Neuron (in vitro differentiated cells): Measurements from ENCODE around the gene FAM47E.

Experiments used
- H2AFZ ChIP-seq: one replicate; pipeline ENCODE4 v1.6.1; 2013; ENCODE audit warnings: low read depth, mild to moderate bottlenecking, inconsistent platforms, low read length, moderate library complexity
- H3K27me3 ChIP-seq: one replicate; pipeline ENCODE4 v1.6.1; 2013; ENCODE audit warnings: low read length; ENCODE audit not compliant: insufficient read depth
- H3K36me3 ChIP-seq: one replicate; pipeline ENCODE4 v1.6.1; 2013; ENCODE audit warnings: low read length; ENCODE audit not compliant: insufficient read depth
- H3K4me1 ChIP-seq: one replicate; pipeline ENCODE4 v1.6.1; 2013; ENCODE audit warnings: low read length; ENCODE audit not compliant: insufficient read depth
- H3K4me3 ChIP-seq: 2 replicates; pipeline ENCODE4 v1.5.1; 2013; ENCODE audit warnings: mild to moderate bottlenecking, low read length, moderate library complexity
- H3K9me3 ChIP-seq: one replicate; pipeline ENCODE4 v1.6.1; 2013; ENCODE audit warnings: low read length

The FAM47E gene

DNA sequence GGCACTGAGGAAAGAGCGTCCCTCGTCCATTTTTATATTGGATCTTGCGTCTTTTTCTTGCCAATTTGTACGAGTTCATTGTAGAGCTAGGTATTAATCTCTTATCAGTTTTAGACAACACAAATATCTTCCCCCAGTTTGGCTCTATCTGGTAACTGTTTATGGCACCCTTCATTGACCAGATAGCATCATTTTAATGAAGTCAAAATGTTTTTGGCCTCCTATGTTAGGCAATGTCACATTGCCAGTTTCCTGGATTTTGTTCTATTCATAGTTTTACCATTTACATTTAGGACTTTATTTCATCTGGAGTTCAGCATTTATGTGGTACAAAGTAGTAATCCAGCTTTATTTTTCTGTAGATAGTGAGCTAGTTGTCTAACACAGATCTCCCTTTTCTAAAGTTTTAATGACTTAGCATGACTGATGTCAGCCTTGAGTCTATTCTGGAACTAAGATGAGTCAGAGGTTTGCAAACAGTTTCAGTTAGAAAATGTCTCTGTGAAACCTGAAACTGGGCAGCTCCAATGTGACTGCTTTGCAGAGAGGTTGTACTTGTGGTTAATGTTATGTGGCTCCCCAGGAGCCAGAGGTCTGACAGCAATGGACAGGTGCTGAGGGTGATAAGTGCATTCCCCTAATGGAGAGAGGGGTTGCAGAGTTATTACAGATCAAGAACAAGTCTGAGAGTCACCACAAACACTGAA, 49.7 kb downstream of the FAM47E start:
- Histone ChIP-seq H3K4me1 (no peaks in the 10 kb centered on the region), H3K9me3 (peaks cover 3% of the 10 kb centered on the region), H3K36me3 (no peaks in the 10 kb centered on the region), H2AFZ (no peak overlapping the region), H3K4me3 (no peak overlapping the region), H3K27me3 (peaks cover 14% of the 10 kb centered on the region)

DNA sequence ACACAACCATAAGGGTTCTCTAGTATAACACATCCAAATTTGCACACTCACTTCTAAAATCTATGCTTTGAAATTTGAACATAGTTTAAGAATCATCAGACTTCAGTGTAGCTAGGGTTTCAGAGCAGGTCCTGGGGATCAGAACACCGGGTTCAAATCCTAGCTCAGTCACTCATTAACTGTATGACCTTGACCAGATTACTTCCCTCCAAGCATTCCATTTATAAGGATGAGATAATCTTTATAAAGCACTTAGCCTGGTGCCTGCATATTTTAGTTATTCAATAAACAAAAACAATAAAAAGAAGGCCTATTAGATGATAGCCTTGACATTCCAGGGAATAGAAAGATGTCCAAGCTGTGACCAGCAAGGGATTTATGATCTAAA, 50.2 kb downstream of the FAM47E start:
- H3K27me3 ChIP-seq = peaks cover 16% of the 10 kb centered on the region
- H3K4me3 ChIP-seq = no peak overlapping the region
- H2AFZ ChIP-seq = no peak overlapping the region
- H3K9me3 ChIP-seq = peaks cover 3% of the 10 kb centered on the region
- H3K36me3 ChIP-seq = no peaks in the 10 kb centered on the region
- peaks cover 2% of the 10 kb centered on the region for H3K4me1 ChIP-seq

DNA sequence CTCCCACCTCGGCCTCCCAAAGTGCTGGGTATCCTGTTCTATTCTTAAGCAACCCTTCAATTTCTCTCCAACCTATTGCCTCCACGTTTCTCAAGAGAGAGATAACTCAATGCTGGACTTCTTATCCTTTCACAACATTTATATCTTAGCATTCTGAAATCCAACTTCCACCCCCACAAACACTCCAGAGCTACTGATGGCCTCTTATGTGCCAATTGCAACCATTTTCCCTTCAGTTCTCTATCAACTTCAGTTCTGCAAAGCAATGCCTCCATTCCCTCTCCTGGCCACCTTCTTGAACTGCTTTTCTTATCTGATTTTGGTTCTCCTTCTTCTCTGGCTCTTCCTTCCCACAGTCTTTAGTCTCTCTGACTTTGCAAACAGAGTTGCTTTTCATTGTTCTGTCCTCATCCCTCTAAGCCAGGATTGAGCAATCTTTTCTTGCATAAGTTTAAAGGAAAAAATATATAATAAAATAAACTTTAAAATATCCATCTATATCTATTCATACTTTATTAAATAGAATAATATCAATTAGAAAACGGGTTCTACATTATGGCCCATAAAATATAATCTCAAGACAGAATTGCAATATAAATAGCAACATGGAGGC, 51.4 kb downstream of the FAM47E start:
- Histone ChIP-seq H3K4me3 (no peak overlapping the region), H3K27me3 (peaks cover 25% of the 10 kb centered on the region), H3K9me3 (peaks cover 2% of the 10 kb centered on the region), H2AFZ (no peak overlapping the region), H3K36me3 (no peaks in the 10 kb centered on the region), H3K4me1 (peaks cover 6% of the 10 kb centered on the region)

DNA sequence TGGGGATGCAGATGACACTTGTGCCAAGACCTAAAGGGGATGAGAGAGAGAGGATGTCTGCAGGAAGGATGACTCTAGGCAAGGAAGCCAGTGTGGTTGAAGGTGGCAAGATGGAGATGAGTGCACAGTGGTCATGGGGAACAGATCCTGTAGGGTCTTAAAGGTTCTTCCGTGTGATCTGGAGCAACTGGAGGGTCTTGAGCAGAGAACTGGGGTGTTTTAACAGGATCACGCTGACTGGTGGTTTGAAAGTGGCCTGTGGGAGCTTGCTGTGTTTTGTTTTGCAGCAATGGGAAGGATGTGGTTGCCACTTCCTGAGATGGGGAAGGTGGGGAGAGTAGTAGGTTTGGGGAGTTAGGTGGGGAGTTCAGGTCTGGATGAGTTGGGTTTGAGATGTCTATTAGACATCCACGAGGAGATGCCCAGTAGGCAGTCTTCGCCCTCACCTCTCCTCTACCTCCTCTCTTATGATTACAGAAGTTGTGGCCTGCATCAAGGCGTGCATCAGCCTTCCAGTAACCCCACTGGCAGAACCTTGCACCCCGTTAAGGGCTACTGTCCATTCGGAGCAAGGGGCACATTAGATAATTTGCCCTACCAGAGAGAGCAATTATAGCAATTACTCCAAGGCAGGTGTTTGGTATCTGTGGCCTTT, 53.6 kb downstream of the FAM47E start:
- Histone ChIP-seq H3K4me1 (peaks cover 6% of the 10 kb centered on the region), H2AFZ (no peak overlapping the region), H3K4me3 (no peak overlapping the region), H3K36me3 (no peaks in the 10 kb centered on the region), H3K27me3 (peaks cover 29% of the 10 kb centered on the region), H3K9me3 (no peaks in the 10 kb centered on the region)

DNA sequence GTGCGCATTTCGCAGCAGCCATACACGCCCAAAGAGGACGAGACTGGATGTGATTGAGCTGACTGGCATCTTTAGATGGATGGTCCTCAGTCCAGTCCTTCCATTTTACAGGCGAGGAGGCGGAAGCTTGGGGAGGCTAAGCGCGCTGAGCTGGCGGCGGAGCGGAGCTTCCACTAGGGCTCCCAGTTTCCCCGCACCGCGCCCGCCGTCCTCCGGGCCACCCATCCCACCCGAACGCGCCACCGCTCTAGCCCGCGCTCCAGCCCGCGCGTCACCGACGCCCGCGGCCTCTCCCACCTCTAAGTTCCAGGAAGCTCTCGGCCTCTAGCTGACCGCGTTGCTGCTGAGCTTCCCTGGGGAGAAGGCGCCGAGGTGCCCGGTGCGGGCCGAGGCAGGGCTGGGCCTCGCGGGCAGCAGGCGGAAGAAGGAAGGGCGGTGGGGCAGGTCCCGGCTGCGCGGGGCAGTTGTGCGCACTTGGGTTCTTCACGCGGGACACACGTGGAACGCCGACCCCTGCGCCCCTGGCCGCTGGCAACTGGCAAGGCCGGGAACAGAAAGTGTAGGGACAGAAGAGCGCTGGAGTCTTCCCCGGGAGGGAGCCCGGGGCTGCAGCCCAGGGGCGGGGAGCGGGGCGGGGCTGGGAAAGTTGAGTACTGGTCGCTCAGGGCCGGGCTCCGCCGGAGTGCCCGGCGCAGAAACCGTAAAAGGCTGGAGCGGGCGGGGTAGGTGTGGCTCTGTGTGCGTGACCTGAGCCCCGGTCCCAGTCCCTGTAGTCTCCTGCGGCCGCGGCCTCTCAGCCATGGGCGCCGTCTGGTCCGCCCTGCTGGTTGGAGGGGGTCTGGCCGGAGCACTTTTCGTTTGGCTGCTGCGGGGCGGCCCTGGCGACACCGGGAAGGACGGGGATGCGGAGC, 54.7 kb downstream of the FAM47E start, which contains the start of gene STBD1:
STBD1 (plus strand) TSS at position 763 of the 911 bp plus-strand sequence; CDS start at position 800, 37 bp downstream.
- H3K27me3 ChIP-seq = peaks cover 29% of the 10 kb centered on the region
- peak within 1 kb of the TSS; percentile 96 for H2AFZ ChIP-seq
- peaks cover 6% of the 10 kb centered on the region for H3K4me1 ChIP-seq
- no peaks in the 10 kb centered on the region for H3K9me3 ChIP-seq
- H3K36me3 ChIP-seq = no peaks in the 10 kb centered on the region
- peak within 1 kb of the TSS; percentile 59 for H3K4me3 ChIP-seq

DNA sequence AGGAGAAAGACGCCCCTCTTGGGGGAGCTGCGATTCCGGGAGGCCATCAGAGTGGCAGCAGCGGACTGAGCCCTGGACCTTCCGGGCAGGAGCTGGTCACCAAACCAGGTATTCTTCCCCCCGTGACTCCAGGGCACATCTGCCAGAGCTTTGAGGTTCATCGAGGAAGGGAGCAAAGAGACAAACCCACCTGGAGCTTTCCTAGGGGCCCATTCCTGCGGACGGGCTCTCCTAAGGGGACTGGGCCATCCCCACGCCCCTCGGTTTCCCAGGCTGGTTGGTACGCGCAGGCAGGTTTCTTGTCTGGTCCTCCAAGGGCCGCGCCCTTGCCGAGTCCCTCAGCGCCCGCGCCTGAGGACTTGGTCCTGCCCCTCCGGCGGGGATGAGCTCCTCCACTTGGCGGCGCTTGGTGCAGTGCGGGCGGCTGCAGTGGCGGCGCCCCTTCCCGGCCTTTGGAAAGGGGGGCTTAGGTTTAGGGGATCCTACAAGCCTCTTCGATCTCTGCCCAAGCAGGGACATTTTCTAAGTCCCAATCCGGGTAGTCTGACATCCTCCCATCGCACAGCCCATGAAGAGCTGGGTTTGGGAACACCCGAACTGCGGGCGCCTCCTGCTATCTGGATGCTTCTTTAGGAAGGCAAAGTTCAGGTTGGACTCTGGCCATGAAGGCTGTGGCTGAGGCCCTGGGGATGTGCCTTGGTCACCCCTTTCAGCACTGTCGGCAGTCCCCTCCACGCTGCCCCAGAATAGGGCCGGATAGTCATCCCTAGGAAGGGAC, 55.5 kb downstream of the FAM47E start:
- no peaks in the 10 kb centered on the region for H3K9me3 ChIP-seq

DNA sequence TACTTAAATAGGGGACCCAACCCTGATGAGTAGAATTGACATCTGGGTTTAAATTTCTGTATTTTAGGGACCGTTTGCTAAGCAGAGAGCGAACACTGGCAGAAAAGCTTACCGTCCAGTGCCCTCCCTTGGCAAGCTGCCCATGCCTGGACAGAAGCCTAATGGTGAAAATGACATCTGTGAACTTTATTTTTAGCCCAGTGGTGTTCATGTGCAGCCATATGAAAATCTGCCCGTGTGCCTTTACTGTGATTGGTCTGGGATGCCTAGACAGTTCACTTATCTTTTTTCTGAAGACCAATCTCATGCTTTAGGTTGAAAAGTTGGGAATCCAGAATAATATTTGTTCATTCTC, 56.1 kb downstream of the FAM47E start:
- Histone ChIP-seq H2AFZ (no peak overlapping the region), H3K36me3 (no peaks in the 10 kb centered on the region), H3K4me3 (no peak overlapping the region), H3K4me1 (peaks cover 6% of the 10 kb centered on the region), H3K27me3 (peaks cover 29% of the 10 kb centered on the region), H3K9me3 (no peaks in the 10 kb centered on the region)

More for the DNA sequence above, 55.5 kb downstream of the FAM47E start:
- Histone ChIP-seq H3K36me3 (no peaks in the 10 kb centered on the region), H3K4me1 (peaks cover 6% of the 10 kb centered on the region), H2AFZ (peak overlapping the region; percentile 96), H3K27me3 (peaks cover 29% of the 10 kb centered on the region), H3K4me3 (peak overlapping the region; percentile 59)

DNA sequence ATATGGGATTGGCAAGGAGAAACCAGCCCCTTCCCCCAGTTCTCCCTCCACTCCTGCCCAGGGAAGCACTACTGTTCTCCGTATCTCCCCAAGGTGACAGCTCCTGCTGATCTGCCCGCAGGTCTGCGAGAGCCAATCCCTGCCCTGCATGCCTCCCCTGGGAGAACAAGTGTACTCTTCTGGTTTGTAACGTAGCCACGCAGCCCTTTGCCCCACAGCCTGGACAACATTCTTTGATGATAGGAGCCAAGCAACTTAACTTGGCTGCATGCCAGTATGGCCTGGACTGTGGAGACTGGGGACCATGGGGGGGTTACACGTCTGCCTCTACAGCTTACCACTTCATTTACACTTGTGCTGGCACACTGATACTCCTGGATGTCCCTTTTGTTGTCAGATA, 57.0 kb downstream of the FAM47E start:
- H3K36me3 ChIP-seq = no peaks in the 10 kb centered on the region
- H2AFZ ChIP-seq = no peak overlapping the region
- H3K9me3 ChIP-seq = no peaks in the 10 kb centered on the region
- H3K4me3 ChIP-seq = no peak overlapping the region
- H3K4me1 ChIP-seq = peaks cover 6% of the 10 kb centered on the region
- H3K27me3 ChIP-seq = peaks cover 26% of the 10 kb centered on the region

DNA sequence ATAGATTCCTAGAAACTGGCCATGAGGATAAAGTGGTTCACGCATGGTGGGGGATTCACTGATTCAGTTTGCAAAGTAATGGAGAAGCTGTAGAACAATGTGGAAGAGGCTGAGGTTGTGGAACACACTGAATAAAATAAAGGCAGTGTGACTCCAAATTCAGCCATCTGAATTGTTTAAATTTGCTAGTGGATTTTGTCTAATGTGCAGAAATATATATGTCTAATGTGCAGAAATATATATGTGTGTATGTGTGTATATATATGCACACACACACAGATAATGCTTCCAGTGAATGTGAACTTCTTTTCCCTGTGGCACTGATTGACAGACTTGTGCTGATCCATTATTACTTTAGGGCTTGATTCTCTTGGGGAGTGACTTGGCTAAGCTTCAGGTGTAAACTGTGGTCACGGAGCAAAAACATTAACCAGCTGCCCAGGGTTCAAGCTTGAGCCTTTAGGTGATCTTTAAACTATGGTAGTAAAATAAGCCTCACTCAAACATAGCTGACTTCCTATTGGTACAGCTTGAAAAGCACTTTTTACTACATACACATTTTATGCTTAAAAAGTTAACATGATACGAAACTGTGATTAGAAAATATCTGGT, 58.5 kb downstream of the FAM47E start:
- H3K9me3 ChIP-seq = peaks cover 2% of the 10 kb centered on the region
- peaks cover 6% of the 10 kb centered on the region for H3K4me1 ChIP-seq
- no peaks in the 10 kb centered on the region for H3K36me3 ChIP-seq
- no peak overlapping the region for H2AFZ ChIP-seq
- peaks cover 22% of the 10 kb centered on the region for H3K27me3 ChIP-seq
- no peak overlapping the region for H3K4me3 ChIP-seq

DNA sequence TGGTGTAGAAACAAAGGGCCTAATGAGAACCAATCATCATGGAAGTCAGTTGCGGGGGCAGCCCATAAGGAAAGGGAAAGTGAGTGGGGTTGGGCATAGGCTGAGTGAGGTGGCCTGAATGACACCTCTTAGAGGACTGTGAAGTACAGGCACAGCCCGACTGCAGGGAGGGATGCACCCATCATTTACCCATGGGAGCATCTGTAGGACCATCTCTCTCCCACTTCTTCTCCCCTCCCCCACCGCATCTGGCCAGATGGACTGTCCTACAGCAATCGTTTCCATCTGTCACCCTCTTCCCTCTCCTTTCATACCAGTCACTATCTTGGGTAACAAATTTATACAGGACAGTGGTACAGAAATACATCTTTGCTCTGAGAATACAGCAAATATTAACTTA, 59.2 kb downstream of the FAM47E start:
- Histone ChIP-seq H2AFZ (no peak overlapping the region), H3K36me3 (no peaks in the 10 kb centered on the region), H3K4me1 (peaks cover 6% of the 10 kb centered on the region), H3K9me3 (peaks cover 5% of the 10 kb centered on the region), H3K4me3 (no peak overlapping the region), H3K27me3 (peaks cover 16% of the 10 kb centered on the region)

DNA sequence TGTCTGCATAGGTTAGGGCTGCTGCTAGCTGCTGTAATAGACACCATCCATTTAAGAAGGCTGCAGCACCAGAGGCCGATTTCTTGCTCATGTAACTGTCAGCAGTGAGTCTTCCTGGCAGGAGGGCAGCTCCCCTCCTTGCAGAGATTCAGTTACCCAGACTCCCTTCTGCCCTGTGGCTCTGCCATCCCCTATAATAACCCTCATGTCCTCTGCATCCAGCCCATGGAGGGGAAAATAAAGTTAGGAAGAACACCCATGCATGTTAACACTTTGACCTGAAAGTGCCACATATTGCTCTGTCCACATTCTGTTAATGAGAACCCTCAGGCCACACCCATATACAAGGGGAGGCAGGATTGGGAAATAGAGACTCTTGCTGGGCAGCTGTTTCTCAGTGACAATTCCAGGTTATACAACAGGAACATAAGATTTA, 60.4 kb downstream of the FAM47E start:
- Histone ChIP-seq H2AFZ (no peak overlapping the region), H3K4me1 (peaks cover 2% of the 10 kb centered on the region), H3K27me3 (peaks cover 12% of the 10 kb centered on the region), H3K9me3 (peaks cover 5% of the 10 kb centered on the region), H3K36me3 (no peaks in the 10 kb centered on the region), H3K4me3 (no peak overlapping the region)

DNA sequence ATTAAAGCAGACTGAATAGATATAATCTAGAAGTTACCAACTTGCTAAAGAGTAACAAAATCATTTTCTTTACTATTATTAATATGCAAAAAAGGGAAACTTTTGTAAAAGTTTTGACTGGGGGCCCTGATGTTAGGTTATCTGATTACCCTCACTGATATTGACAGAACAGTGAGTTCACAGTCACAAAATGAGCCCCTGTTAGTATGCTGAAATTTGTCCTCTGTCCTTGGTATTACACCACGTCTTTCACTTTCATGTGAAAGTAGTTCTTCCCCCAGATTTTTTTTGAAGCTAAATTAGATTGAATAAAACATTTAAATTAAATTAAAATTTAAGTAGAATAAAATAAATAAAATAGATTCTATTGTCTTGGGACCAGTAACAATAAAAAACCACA, 60.9 kb downstream of the FAM47E start:
- H3K27me3 ChIP-seq = peaks cover 7% of the 10 kb centered on the region

More for the DNA sequence above, 60.9 kb downstream of the FAM47E start:
- Histone ChIP-seq H3K9me3 (peaks cover 6% of the 10 kb centered on the region), H3K4me3 (no peak overlapping the region), H3K36me3 (no peaks in the 10 kb centered on the region), H2AFZ (no peak overlapping the region), H3K4me1 (no peaks in the 10 kb centered on the region)
